ENCODE results near the gene BTRC. TPM values are rescaled to one million over a fixed set of nuclear protein-coding genes. Genes with fewer than 3 reads are reported as not detected.

Gene BTRC
- total RNA-seq, 4 donors from 2014 or later: 8.0 to 15.1 (median 10.4) TPM

- intact Hi-C loops (cut with DNase I): loop anchor here (10.0 kb wide), 1 partner anchor 237 kb away; no protein-coding TSS in a partner anchor
- H3K9me3 ChIP-seq: no peaks in the 10 kb centered on the region
Observed at GRCh38 chr10:101452176-101452575, 98.2 kb downstream of the BTRC start.

GRCh38 chr10:101452593-101452992, 98.6 kb downstream of the BTRC start:
- no peaks in the 10 kb centered on the region for H3K27me3 ChIP-seq
- intact Hi-C loops (cut with DNase I): loop anchor here (10.0 kb wide), 1 partner anchor 238 kb away; no protein-coding TSS in a partner anchor
- no peaks in the 10 kb centered on the region for H3K36me3 ChIP-seq
- peaks cover 0 to 8% (median 3%) of the 10 kb centered on the region in 3 donors for H3K4me1 ChIP-seq
- no peak overlapping the region for H3K27ac ChIP-seq
- no peaks in the 10 kb centered on the region for H3K9me3 ChIP-seq
- H3K4me3 ChIP-seq: no peak overlapping the region
- 70 to 96% methylated on average over 1 of the region's 1 CpG for WGBS, 2 donors
- TF ChIP-seq CTCF (IDR thresholded peaks at IDR 0.05) (no peak), POLR2A (IDR thresholded peaks at IDR 0.05) (no peak)
- DNase-seq: no peak

More at GRCh38 chr10:101452176-101452575, 98.2 kb downstream of the BTRC start:
- DNase-seq: no peak
- Histone ChIP-seq H3K36me3 (no peaks in the 10 kb centered on the region), H3K4me1 (peaks cover 0 to 8% (median 3%) of the 10 kb centered on the region in 3 donors), H3K4me3 (no peak overlapping the region), H3K27me3 (no peaks in the 10 kb centered on the region), H3K27ac (no peak overlapping the region)
- WGBS, 2 donors: 82 to 86% methylated on average over 1 of the region's 1 CpG
- TF ChIP-seq POLR2A (IDR thresholded peaks at IDR 0.05) (no peak), CTCF (IDR thresholded peaks at IDR 0.05) (no peak)

- Histone ChIP-seq H3K27ac (no peak overlapping the region), H3K4me1 (peaks cover 0 to 8% (median 3%) of the 10 kb centered on the region in 3 donors), H3K9me3 (no peaks in the 10 kb centered on the region), H3K36me3 (no peaks in the 10 kb centered on the region), H3K4me3 (no peak overlapping the region), H3K27me3 (no peaks in the 10 kb centered on the region)
- TF ChIP-seq CTCF (IDR thresholded peaks at IDR 0.05) (no peak), POLR2A (IDR thresholded peaks at IDR 0.05) (no peak)
- no peak for DNase-seq
- intact Hi-C loops (cut with DNase I): loop anchor here (10.0 kb wide), 1 partner anchor 239 kb away; no protein-coding TSS in a partner anchor
- WGBS, 2 donors: 73 to 84% methylated on average over 1 of the region's 1 CpG
Observed at GRCh38 chr10:101453318-101453717, 99.4 kb downstream of the BTRC start.

- Histone ChIP-seq H3K4me3 (no peak overlapping the region), H3K9me3 (no peaks in the 10 kb centered on the region), H3K36me3 (no peaks in the 10 kb centered on the region), H3K4me1 (peaks cover 0 to 8% (median 3%) of the 10 kb centered on the region in 3 donors), H3K27ac (no peak overlapping the region), H3K27me3 (no peaks in the 10 kb centered on the region)
- 54 to 72% methylated on average over 6 of the region's 6 CpGs for WGBS, 2 donors
- TF ChIP-seq POLR2A (IDR thresholded peaks at IDR 0.05): no peak
- TF ChIP-seq CTCF (IDR thresholded peaks at IDR 0.05): no peak
- intact Hi-C loops (cut with DNase I): loop anchor here (10.0 kb wide), 1 partner anchor 239 kb away; no protein-coding TSS in a partner anchor
- DNase-seq: no peak
Observed at GRCh38 chr10:101453791-101454718, 100.1 kb downstream of the BTRC start.

GRCh38 chr10:101458869-101459268, 104.9 kb downstream of the BTRC start:
- Histone ChIP-seq H3K27me3 (no peaks in the 10 kb centered on the region), H3K4me3 (no peak overlapping the region), H3K27ac (no peak overlapping the region), H3K36me3 (peaks cover 0 to 9% (median 0%) of the 10 kb centered on the region in 3 donors), H3K9me3 (no peaks in the 10 kb centered on the region), H3K4me1 (peaks cover 0 to 2% (median 1%) of the 10 kb centered on the region in 3 donors)
- intact Hi-C loops (cut with DNase I): loop anchor here (10.0 kb wide), 1 partner anchor 244 kb away; no protein-coding TSS in a partner anchor
- TF ChIP-seq CTCF (IDR thresholded peaks at IDR 0.05) (no peak), POLR2A (IDR thresholded peaks at IDR 0.05) (no peak)
- 71 to 86% methylated on average over 1 of the region's 1 CpG for WGBS, 2 donors
- DNase-seq: no peak
